GM19193 (cell line): ENCODE data around the gene TMED8.

Experiments used
- POLR2A ChIP-seq: IDR thresholded peaks from 4 replicates; pipeline ENCODE4 v1.6.1; 2011; ENCODE audit not compliant: insufficient read depth, insufficient read length; ENCODE audit errors: extremely low read depth

The TMED8 gene

DNA sequence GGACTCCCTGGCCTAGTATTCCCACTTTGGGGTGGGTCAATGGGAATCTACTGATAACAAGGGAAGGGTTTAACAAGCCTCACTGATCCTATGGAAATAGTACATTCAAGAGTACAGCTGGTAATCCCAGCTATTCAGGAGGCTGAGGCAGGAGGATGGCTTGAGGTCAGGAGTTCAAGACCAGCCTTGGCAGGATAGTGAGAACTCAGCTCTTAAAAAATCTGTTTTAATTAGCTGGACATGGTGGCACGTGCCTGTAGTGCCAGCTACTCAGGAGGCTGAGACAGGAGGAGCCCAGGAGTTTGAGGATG lies 60.7 kb downstream of the TMED8 start:
- TF ChIP-seq POLR2A = no peak

DNA sequence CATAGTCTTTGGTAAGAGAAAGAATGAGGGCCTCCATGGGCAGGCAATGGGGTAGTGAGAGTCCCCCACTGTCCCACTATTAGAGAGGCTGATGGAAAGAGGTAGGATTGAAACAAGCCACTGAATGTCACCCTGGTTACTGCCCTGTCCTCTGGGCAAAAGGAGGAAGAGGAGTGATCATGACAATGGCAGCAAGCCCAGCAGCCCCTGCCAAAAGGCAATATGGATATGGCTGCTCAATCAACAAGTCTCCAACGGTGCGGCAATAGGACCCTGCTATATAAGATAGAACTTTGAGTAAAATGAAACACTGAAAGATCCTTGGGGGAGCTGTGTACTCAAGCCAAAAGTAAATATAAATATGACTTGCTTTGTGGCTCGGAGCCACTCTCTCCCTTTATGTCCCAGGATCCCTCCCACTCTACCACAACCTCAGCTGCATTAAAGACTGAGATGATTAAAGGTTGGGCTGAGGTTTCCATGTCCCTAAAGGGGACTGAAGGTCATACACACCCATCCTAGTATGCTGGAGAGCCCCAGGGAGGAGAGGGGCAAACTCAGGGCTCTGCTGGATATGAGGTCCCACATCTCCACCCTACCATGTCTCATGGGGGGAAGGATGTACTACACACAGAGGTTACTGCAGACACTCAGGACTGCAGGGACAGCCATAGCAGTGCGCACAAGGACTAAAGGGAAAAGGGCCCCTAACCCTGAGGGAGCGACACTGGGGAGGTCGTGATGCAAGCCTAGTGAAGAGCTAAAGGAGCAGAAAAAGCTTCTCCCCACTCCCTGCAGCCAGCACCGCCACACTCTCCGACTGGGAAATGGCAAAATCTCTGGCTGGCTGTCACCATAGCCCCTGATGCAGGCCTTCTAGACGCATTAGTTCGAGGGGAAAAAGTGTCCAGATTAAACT lies 62.1 kb downstream of the TMED8 start:
- no peak for TF ChIP-seq POLR2A

DNA sequence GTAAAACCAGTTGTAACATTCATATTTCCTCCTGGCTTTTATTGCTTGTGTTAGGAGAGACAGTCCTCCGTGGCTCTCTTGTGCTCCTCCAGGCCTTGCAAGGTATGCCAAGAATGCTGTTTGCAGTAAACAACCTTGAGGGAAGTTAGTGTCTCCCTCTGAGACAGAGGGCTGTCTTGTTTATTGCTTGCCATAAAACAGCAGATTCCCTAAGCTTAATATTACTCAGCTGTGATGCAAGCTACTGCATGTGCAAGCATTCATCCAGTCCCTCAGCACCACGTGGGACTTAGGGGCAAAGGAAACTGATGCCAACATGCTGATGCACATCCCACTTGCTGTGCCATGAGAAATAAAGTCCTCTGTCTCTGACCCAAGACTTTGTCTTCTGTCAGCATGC lies 62.9 kb downstream of the TMED8 start:
- TF ChIP-seq POLR2A = no peak

DNA sequence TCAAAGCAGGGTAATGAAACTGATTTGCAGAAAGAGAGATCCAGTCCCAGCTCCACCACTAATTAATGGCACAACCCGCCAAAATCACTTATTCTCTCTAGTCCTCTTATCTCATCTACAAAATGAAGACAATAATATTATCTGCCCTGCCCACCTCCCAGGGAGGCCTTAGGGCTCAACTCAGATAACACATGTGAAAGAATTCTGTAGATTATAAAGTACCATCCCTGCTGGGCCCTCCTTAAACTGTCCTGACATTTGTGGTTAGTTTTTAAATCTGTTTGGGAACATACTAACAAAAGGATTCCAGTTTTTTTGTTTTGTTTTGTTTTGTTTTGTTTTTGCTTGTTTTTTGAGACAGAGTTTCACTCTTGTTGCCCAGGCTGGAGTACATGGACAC lies 63.5 kb downstream of the TMED8 start:
- no peak for TF ChIP-seq POLR2A

DNA sequence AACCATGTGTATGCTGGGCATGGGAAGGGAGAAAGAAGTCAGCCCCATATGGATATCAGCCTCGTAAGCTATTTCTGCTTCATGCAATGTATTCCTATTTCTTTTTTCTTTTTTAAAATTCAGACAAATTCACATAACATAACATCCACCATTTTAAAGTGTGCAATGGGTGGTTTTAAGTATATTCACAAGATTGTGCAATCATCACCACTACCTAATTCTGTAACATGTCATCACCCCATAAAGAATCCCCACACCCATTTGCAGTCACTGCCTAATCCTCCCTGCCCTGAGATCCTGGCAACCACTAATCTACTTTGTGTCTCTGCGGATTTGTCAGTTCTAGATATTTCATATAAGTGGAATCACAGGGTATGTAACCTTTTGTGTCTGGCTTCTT lies 65.7 kb downstream of the TMED8 start:
- TF ChIP-seq POLR2A = no peak

DNA sequence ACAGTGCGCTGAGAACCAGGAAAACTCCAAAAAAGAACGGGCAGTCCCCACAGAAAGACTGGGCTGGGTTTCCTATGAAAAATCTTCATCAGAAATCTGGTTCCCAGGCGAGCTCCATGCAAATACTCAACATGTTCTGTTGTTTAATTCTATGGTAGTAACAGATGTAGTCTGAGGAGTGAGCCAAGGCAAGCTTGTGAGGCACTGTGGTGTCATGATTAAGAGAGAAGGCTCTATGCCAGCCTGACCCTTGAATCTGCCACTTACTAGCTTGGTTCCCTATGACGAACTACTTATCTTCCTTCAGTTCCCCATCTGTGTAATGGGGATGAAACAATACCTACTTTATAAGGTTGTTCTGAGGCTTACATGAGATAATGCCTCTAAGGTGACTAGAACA lies 66.9 kb downstream of the TMED8 start:
- TF ChIP-seq POLR2A = no peak

DNA sequence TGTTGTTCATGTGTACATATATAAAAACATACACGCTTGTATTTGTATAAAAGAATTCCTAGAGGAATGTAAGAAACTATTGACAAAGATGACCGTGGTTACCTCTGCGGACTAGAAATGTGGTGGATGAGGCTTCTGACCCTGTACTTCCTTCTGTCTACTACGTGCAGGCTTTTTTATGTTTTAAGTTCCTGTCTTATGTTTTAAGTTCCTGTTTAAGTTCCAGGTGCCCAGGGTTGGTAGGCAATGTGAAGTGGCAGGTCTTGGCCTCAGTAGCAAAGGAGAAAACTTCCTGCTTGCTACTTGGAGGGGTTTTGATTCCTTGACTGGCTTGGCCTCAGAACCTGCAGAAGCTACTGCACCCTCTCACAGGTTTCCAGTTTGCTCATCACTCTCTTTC lies 67.8 kb downstream of the TMED8 start:
- TF ChIP-seq POLR2A = no peak

DNA sequence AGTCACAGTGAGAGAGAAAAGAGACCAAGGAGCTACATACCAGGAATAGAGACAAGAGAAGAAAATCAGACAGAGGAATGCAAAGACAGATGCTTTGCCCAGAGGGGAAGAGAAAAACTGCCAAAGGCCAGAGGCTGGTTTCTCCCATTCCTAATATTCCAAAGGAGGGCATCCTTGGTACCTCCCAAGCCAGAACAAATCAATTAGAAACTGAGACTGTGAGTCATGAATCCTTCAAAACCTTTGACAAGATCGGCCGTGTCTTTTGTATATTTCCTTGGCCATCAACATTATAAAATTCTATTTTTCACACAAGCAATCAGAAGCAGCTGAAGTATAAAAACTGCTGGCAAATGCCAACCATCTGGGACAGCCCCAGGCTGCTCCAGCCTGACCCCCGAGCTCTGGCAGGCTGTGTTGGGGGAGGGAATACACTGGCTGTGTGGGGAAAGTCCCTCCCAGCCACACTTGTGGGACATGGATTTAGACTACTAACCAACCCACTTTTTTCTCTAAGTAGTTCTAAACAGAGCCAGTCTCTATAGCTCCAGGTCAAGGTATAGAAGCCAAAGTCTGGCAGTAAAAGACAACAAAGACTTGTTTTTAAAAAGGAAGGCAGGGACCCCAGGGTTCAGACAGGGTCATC lies 69.9 kb downstream of the TMED8 start:
- no peak for TF ChIP-seq POLR2A

DNA sequence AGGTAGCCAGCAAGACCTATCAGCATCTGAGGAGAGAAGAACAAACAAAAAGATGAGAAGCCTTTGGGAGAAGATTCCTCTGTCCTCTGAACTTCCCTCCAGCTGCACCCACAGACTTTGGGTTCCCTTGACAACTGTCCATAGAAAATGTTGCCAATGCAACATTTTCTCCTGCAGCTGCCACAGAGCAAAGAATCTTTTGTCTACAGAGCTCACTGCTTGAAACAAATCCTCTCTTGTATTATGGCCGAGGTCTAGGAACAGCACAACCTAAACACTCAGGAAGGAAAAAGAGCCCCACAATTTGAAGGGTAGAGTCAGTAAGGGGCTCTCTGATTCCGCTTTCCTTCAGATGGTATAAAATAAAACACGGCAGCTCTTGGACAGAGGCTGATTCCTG lies 70.5 kb downstream of the TMED8 start:
- TF ChIP-seq POLR2A = no peak

DNA sequence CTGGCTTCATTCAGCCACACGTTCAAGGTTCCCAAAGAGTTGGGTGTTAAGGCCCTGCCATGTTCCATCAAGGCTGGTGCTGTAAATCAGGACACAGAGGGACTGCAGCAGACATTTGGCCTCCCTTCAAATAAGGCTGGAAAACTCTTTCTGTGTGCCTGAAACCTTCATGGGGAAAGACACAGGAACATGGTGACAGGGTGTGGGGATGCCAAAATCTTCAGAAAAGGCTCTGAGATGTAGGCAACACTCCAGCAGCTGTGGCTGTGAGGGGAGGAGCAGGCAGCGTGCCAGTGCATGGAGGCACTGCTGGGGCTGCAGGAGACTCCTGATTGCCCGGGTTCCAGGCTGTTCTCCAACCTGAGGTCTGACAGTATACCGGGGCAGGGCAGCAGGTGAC lies 71.2 kb downstream of the TMED8 start:
- TF ChIP-seq POLR2A = no peak

DNA sequence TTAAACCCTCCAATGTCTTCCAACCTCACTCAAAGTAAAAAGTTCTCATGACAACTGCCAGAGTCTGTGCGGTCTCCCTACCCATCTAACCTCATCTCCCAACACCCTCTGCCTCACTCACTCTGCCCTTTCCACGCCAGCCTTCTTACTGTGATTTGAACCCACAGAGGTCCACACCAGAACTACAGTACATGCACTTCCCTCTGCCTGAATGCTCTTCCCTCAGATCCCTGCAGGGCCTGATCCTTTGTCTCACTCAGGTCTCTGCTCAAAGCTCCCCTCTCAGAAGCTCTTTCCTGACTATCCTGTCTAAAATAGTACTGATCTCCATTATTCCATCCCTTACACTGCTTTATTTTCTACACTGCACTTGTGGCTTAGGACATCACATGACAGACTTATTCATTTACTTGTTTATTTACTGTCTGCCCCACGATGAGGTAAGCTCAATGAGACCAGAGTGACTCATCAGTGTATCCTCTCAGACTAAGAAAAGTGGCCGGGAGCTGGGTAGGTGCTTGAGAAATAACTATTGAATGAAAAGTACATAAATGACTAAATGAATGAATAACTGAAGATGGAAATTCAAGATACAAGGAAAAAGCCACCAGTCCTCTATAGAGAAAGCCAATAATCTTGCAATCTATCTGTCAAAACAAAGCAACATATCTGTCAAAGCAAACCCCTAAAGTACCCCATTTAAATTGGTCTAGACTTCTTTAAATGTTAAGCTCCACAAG lies 73.3 kb downstream of the TMED8 start:
- no peak for TF ChIP-seq POLR2A

DNA sequence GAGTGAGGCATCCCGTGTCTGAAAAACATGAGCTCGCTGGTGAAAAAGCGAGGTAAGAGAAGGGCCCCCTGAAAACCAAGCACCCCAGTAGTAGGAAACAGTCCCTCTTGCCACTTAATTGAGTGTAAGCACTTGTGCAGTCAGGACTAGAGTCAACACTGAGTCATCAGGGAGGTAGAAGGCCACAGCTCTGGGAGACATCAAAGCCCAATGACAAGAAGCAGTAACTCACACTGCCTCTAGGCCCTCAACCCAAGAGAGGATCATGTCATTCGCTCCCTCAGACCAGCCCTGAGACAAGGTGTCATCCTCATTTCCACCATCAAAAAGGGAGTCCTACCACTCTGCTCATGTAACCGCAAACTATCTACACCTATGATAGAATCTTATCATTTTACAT lies 74.0 kb downstream of the TMED8 start:
- no peak for TF ChIP-seq POLR2A

DNA sequence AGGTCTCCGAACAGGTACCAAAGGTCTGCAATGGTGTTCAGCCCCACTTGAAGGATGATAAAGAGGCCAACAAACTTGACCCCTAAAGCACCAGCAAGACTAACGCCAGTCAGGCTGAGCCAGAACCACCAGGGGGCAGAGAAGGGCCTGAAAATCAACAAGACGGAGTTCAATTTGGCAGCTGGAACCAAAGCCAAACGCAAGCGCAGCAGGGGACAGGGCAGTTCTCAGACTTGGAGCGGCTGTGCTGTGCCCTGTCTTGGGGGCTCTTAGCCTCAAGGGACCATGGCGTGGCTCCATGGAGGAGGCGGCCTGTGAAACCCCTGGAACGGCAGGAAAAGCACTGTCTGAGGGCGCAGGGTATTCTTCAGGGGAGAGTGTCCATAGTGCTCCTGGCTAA lies 75.8 kb downstream of the TMED8 start:
- TF ChIP-seq POLR2A = no peak

DNA sequence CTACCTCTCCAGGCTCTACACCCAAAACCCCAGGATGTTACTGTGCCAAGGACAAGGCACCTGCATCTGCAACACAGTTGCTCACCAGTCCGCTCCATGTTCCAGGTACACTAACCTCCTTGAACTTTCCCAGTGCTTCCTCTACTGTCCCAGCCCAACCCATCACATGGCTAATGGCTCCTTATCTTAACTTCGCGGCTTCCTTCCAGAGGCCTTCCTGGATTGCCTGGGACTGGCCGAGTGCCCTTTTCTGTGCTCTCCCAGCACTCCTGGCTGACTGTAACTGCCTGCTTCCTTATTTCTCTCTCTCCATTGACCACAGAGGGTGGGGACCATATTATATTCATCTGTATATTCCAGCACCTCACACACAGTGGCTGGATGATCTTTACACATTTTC lies 77.1 kb downstream of the TMED8 start:
- TF ChIP-seq POLR2A = no peak

DNA sequence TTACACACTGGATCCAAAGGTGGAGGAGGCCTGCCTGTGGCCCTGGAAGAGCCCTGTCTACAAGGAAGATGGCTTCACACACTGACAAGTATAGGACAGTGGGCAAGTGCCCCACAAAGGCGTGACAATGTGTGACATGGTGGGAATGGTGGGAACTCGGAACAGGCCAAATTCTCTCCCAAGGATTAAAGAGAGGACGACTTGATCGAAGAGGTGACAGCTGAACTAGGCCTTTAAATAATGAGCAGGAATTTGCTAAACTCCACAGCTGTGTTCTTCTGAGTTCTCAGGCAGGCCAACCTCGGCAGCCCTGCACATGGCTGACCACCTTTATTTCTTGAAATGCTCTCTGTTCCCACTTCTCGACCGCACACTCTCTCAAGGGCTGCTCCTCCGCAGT lies 80.0 kb downstream of the TMED8 start:
- TF ChIP-seq POLR2A = no peak

DNA sequence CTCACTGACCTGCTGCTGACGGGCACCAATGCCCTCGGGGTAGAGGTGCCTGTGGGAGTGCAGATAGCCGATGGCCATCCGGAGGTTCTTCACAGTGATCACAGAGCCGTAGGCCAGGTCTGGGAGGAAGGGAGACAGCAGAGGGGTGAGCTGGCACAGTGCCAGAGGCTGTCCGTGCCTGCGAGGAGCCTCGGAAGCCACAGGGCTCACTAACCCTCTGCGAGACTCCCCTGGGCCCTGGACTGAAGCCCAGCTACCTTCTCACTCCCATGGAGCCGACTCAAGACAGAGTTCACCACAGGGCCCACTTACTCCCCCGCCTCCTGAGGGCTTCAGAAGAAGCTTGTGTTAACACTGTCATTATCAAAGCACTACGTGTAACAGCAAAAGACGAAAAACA lies 80.7 kb downstream of the TMED8 start:
- no peak for TF ChIP-seq POLR2A

DNA sequence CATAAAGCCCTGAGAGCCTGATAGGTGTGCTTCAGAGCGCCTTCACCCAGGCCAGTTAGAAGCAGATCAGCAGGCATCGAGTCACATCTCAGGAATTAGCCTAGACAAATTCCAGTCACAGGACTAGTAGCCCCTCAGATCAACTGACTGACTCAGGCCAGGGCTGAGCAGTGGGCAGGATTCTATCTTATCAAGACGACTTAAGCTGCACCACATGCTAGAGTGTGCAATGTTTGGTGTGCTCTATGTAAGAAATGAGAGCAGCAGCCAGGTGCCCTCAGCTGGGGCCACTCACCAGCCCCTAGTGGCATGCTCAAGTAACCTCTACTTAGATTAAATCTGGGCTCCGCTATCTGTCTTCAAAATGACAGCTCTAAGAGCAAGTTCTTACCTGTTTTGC lies 86.2 kb downstream of the TMED8 start:
- TF ChIP-seq POLR2A = no peak

DNA sequence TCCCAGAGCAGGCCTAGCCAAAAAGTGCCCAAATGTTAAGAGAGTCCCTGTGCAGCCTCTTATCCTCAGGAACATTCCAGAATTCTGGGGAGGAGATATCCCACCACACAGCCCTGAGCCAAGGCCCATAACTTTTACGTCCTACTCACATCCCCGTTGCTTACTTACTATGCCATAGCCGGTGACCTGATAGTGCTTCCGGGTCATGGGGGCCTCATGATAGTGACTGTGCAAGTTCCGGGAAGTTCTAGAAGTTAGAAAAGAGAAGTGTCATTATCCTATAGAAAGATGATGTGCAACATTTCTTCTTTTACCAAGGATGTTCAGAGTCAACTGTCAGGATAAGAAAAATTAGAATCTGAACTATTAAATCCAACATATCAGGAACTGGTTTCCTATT lies 90.3 kb downstream of the TMED8 start:
- no peak for TF ChIP-seq POLR2A
